Trophoblast cell (in vitro differentiated cells and primary cell): Measurements from ENCODE around the gene KCNK18.

Experiments used
- DNase-seq, 2 donors: peaks; one replicate each; pipeline ENCODE4 v3.0.0-alpha.2; 2016
- H2AFZ ChIP-seq: 2 replicates; pipeline ENCODE4 v1.6.1; 2013; ENCODE audit warnings: low read length, moderate library complexity, mild to moderate bottlenecking; ENCODE audit not compliant: insufficient read depth, poor library complexity
- H2AK5ac ChIP-seq: 2 replicates; pipeline ENCODE4 v1.6.1; 2013; ENCODE audit warnings: mild to moderate bottlenecking, low read length
- H2BK120ac ChIP-seq: 2 replicates; pipeline ENCODE4 v1.6.1; 2013; ENCODE audit warnings: low read length, mild to moderate bottlenecking, moderate library complexity; ENCODE audit not compliant: insufficient read depth, poor library complexity
- H2BK12ac ChIP-seq: 2 replicates; pipeline ENCODE4 v1.6.1; 2013; ENCODE audit warnings: mild to moderate bottlenecking, low read length, moderate library complexity
- H2BK5ac ChIP-seq: 2 replicates; pipeline ENCODE4 v1.6.1; 2013; ENCODE audit warnings: low read length, low read depth, moderate library complexity, mild to moderate bottlenecking; ENCODE audit not compliant: poor library complexity
- H3K14ac ChIP-seq: 2 replicates; pipeline ENCODE4 v1.6.1; 2013; ENCODE audit warnings: mild to moderate bottlenecking, low read length
- H3K18ac ChIP-seq: 2 replicates; pipeline ENCODE4 v1.6.1; 2013; ENCODE audit warnings: mild to moderate bottlenecking, low read length
- H3K23ac ChIP-seq: 2 replicates; pipeline ENCODE4 v1.6.1; 2013; ENCODE audit warnings: low read length
- H3K27ac ChIP-seq: 2 replicates; pipeline ENCODE4 v1.5.1; 2013; ENCODE audit warnings: low read depth, mild to moderate bottlenecking, inconsistent platforms, low read length, moderate library complexity
- H3K27me3 ChIP-seq: 2 replicates; pipeline ENCODE4 v1.6.1; 2013; ENCODE audit warnings: inconsistent platforms, mild to moderate bottlenecking, low read length, moderate library complexity; ENCODE audit not compliant: insufficient read depth
- H3K36me3 ChIP-seq, 2 experiments: 1 replicate in 1 of 2; 2 replicates in 1 of 2; pipeline ENCODE4 v1.6.1; 2013; ENCODE audit warnings: low read length in 2 of 2, mild to moderate bottlenecking in 2 of 2, moderate library complexity in 1 of 2; ENCODE audit not compliant: insufficient read depth in 2 of 2, control insufficient read depth in 1 of 2
- H3K4ac ChIP-seq: 2 replicates; pipeline ENCODE4 v1.6.1; 2013; ENCODE audit warnings: low read depth, mild to moderate bottlenecking, low read length, moderate library complexity
- H3K4me1 ChIP-seq, 2 experiments: 1 replicate in 1 of 2; 2 replicates in 1 of 2; pipeline ENCODE4 v1.6.1; 2013; ENCODE audit warnings: low read length in 2 of 2, mild to moderate bottlenecking in 2 of 2, moderate library complexity in 1 of 2; ENCODE audit not compliant: insufficient read depth in 2 of 2, control insufficient read depth in 1 of 2
- H3K4me2 ChIP-seq: 2 replicates; pipeline ENCODE4 v1.6.1; 2013; ENCODE audit warnings: inconsistent platforms, mild to moderate bottlenecking, low read length, moderate library complexity
- H3K4me3 ChIP-seq: 2 replicates; pipeline ENCODE4 v1.5.1; 2013; ENCODE audit warnings: mild to moderate bottlenecking, low read depth, low read length, inconsistent platforms
- H3K79me1 ChIP-seq: one replicate; pipeline ENCODE4 v1.6.1; 2013; ENCODE audit warnings: low read length
- H3K79me2 ChIP-seq: 2 replicates; pipeline ENCODE4 v1.6.1; 2013; ENCODE audit warnings: low read length, mild to moderate bottlenecking; ENCODE audit not compliant: control insufficient read depth, insufficient read depth, poor library complexity
- H3K9ac ChIP-seq: 2 replicates; pipeline ENCODE4 v1.6.1; 2013; ENCODE audit warnings: mild to moderate bottlenecking, low read length
- H3K9me3 ChIP-seq: 2 replicates; pipeline ENCODE4 v1.6.1; 2013; ENCODE audit warnings: low read depth, mild to moderate bottlenecking, control low read depth, inconsistent platforms, low read length; ENCODE audit not compliant: insufficient read depth
- H4K12ac ChIP-seq: 2 replicates; pipeline ENCODE4 v1.6.1; 2013; ENCODE audit warnings: low read depth, mild to moderate bottlenecking, low read length, moderate library complexity
- H4K8ac ChIP-seq: 2 replicates; pipeline ENCODE4 v1.6.1; 2013; ENCODE audit warnings: low read depth, mild to moderate bottlenecking, low read length, moderate library complexity
- H4K91ac ChIP-seq: one replicate; pipeline ENCODE4 v1.6.1; 2013; ENCODE audit warnings: low read depth, mild to moderate bottlenecking, low read length, moderate library complexity
- WGBS: extraction: QIAGEN DNeasy Blood & Tissue Kit; methylation state at CpG from one replicate; pipeline ENCODE4 v1.1.7; 2013; ENCODE audit warnings: missing lambda C conversion rate; ENCODE audit not compliant: insufficient read length, insufficient coverage; ENCODE audit errors: extremely low coverage; 5-methylcytosine and 5-hydroxymethylcytosine counted together

Gene KCNK18

GRCh38 chr10:117249493-117250093 is 52.3 kb downstream of the KCNK18 start:
- Histone ChIP-seq H4K91ac (no peak overlapping the region), H3K79me1 (no peaks in the 10 kb centered on the region), H3K23ac (no peak overlapping the region), H3K36me3 (no peaks in the 10 kb centered on the region), H3K18ac (no peak overlapping the region), H2BK5ac (no peak overlapping the region), H3K4me3 (no peak overlapping the region), H2AK5ac (no peak overlapping the region), H3K4me1 (peaks cover 0 to 2% of the 10 kb centered on the region in 2 experiments), H2BK120ac (no peak overlapping the region), H3K27ac (no peak overlapping the region), H4K8ac (no peak overlapping the region), H3K4ac (no peak overlapping the region), H3K4me2 (no peak overlapping the region), H3K27me3 (no peaks in the 10 kb centered on the region), H4K12ac (no peak overlapping the region), H2BK12ac (no peak overlapping the region), H2AFZ (no peak overlapping the region), H3K9me3 (peaks cover 1% of the 10 kb centered on the region), H3K14ac (no peak overlapping the region), H3K79me2 (no peaks in the 10 kb centered on the region), H3K9ac (no peak overlapping the region)
- WGBS: no CpG with 5 or more reads among the region's 6 CpGs
- DNase-seq: no peak

GRCh38 chr10:117250411-117250810 is 53.1 kb downstream of the KCNK18 start:
- Histone ChIP-seq H3K4me2 (no peak overlapping the region), H4K12ac (no peak overlapping the region), H2AFZ (no peak overlapping the region), H2BK12ac (no peak overlapping the region), H3K14ac (no peak overlapping the region), H2BK5ac (no peak overlapping the region), H3K18ac (no peak overlapping the region), H2BK120ac (no peak overlapping the region), H3K36me3 (no peaks in the 10 kb centered on the region), H3K4me3 (no peak overlapping the region), H3K27ac (no peak overlapping the region), H3K79me1 (no peaks in the 10 kb centered on the region), H3K23ac (no peak overlapping the region), H3K9ac (no peak overlapping the region), H4K8ac (no peak overlapping the region), H2AK5ac (no peak overlapping the region), H4K91ac (no peak overlapping the region), H3K79me2 (no peaks in the 10 kb centered on the region), H3K9me3 (no peaks in the 10 kb centered on the region), H3K4ac (no peak overlapping the region), H3K27me3 (no peaks in the 10 kb centered on the region), H3K4me1 (peaks cover 0 to 2% of the 10 kb centered on the region in 2 experiments)
- WGBS: no CpG with 5 or more reads among the region's 7 CpGs
- DNase-seq: no peak

GRCh38 chr10:117253908-117254307 is 56.6 kb downstream of the KCNK18 start:
- no peak overlapping the region for H4K91ac ChIP-seq
- WGBS: no CpG with 5 or more reads among the region's 9 CpGs
- no peak overlapping the region for H4K8ac ChIP-seq
- no peak overlapping the region for H2BK12ac ChIP-seq
- no peaks in the 10 kb centered on the region for H3K79me1 ChIP-seq
- no peak overlapping the region for H4K12ac ChIP-seq
- H2BK120ac ChIP-seq: no peak overlapping the region
- no peak overlapping the region for H2AK5ac ChIP-seq
- no peak overlapping the region for H3K14ac ChIP-seq
- H3K4me3 ChIP-seq: no peak overlapping the region
- peaks cover 0 to 2% of the 10 kb centered on the region in 2 experiments for H3K4me1 ChIP-seq
- H2AFZ ChIP-seq: no peak overlapping the region
- H3K36me3 ChIP-seq: no peaks in the 10 kb centered on the region
- no peak overlapping the region for H3K4me2 ChIP-seq
- H3K27me3 ChIP-seq: no peaks in the 10 kb centered on the region
- DNase-seq: no peak
- no peaks in the 10 kb centered on the region for H3K9me3 ChIP-seq
- H3K27ac ChIP-seq: no peak overlapping the region
- H3K4ac ChIP-seq: no peak overlapping the region
- no peak overlapping the region for H3K23ac ChIP-seq
- H3K18ac ChIP-seq: no peak overlapping the region
- no peak overlapping the region for H2BK5ac ChIP-seq
- H3K9ac ChIP-seq: no peak overlapping the region
- H3K79me2 ChIP-seq: no peaks in the 10 kb centered on the region

GRCh38 chr10:117254338-117254737 is 57.0 kb downstream of the KCNK18 start:
- Histone ChIP-seq H3K18ac (no peak overlapping the region), H2BK5ac (no peak overlapping the region), H3K79me1 (no peaks in the 10 kb centered on the region), H3K4me1 (no peaks in the 10 kb centered on the region), H2AK5ac (no peak overlapping the region), H3K36me3 (no peaks in the 10 kb centered on the region), H2BK120ac (no peak overlapping the region), H3K27me3 (no peaks in the 10 kb centered on the region), H2AFZ (no peak overlapping the region), H3K79me2 (no peaks in the 10 kb centered on the region), H3K23ac (no peak overlapping the region), H3K9me3 (no peaks in the 10 kb centered on the region), H3K4me3 (no peak overlapping the region), H3K9ac (no peak overlapping the region), H3K4me2 (no peak overlapping the region), H4K12ac (no peak overlapping the region), H4K91ac (no peak overlapping the region), H2BK12ac (no peak overlapping the region), H3K14ac (no peak overlapping the region), H3K27ac (no peak overlapping the region), H3K4ac (no peak overlapping the region), H4K8ac (no peak overlapping the region)
- no CpG with 5 or more reads among the region's 9 CpGs for WGBS
- no peak for DNase-seq
